TTC549 (cell line): ENCODE results near the gene SKOR1.

Source experiments
- FAIRE-seq: peaks from 2 replicates; lab custom pipeline; 2012; peaks lifted over from hg19 to GRCh38; lab: Jason Lieb, UNC

SKOR1 gene, protein sequence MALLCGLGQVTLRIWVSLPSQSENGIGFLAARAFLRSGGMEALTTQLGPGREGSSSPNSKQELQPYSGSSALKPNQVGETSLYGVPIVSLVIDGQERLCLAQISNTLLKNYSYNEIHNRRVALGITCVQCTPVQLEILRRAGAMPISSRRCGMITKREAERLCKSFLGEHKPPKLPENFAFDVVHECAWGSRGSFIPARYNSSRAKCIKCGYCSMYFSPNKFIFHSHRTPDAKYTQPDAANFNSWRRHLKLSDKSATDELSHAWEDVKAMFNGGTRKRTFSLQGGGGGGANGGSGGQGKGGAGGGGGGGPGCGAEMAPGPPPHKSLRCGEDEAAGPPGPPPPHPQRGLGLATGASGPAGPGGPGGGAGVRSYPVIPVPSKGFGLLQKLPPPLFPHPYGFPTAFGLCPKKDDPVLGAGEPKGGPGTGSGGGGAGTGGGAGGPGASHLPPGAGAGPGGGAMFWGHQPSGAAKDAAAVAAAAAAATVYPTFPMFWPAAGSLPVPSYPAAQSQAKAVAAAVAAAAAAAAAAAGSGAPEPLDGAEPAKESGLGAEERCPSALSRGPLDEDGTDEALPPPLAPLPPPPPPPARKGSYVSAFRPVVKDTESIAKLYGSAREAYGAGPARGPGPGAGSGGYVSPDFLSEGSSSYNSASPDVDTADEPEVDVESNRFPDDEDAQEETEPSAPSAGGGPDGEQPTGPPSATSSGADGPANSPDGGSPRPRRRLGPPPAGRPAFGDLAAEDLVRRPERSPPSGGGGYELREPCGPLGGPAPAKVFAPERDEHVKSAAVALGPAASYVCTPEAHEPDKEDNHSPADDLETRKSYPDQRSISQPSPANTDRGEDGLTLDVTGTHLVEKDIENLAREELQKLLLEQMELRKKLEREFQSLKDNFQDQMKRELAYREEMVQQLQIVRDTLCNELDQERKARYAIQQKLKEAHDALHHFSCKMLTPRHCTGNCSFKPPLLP

DNA sequence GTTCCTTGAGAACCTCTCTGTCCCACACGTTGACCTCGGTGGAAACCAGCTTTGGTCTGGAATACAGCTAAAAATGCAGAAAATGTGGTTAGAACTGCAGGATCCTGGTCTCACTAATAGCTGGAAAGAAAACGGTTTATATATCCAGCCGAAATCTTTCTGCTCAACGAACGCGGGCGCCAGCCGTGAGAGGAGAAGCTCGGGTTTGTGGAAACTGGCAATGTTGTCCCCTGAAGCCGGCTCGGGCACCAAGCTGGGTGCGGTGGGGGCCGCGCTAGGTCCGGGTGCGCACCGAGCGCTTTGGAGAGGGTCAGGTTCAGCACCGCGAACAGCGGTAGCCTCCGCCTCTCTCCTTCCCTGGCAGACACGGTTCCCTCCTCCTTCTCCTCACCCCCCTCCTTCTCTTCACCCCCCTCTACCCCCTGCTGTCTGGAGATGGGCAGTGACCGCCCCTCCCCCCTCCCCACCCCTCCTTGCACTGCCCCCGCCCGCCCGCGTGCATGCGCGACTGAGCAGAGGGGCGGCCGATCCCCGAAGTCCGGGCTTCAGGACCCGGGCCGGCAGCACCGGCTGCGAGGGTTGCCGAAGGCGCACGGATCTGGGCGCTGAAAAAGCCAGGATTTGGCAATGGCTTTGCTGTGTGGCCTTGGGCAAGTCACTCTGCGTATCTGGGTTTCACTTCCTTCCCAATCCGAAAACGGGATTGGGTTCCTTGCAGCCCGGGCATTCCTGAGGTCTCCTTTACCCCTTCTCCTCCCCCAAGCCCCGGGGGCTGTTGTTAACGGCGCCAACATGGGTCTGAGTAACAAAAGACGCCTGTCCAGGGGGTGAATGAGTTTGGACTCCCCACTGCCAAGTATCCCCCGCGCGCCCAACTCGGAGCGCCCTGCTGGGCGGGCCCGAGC is at the start of gene SKOR1:
TSS of gene SKOR1 (plus strand) at position 534 of the 905 bp plus-strand sequence. CDS start at position 628, 94 bp downstream.
- no peak for FAIRE-seq

DNA sequence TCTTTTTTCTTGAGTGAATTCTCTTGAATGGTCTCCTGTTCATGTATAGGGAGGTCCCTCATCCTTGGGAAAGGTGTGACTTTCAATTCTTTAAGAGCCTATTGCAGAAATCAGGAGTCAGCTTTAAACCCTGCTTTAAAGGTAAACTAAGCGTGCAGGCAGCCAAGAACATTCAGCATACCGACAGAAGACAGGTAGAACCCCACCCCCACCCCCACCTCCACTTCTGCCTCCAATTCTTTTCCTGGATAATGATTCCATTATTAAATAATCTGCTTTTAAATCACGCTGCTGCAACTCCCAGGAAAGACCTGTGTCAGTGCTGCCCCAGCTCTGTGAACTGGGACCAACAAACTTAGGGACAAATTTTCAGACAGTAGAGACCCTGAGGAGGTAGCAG is 49.3 kb upstream of the SKOR1 start:
- FAIRE-seq = no peak

DNA sequence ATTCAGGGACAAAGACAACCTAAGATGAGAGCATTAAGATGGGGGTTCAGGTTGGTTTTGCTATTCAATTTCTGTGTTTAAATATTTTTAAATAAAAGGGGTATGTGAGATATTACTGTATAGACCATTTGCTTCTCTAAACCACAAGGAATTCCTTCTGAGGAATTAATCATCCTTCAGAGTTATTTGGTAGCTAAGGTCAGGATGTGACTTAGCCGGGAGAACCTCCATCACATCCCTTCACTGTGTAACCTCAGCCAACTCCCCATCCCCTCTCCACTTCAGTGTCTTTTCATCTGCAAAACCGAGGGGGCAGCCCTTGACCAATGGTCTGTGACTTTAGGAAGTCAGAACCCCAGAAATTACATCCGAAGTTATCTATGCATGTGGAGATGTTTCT is 48.7 kb upstream of the SKOR1 start:
- peak; percentile 87 for FAIRE-seq

DNA sequence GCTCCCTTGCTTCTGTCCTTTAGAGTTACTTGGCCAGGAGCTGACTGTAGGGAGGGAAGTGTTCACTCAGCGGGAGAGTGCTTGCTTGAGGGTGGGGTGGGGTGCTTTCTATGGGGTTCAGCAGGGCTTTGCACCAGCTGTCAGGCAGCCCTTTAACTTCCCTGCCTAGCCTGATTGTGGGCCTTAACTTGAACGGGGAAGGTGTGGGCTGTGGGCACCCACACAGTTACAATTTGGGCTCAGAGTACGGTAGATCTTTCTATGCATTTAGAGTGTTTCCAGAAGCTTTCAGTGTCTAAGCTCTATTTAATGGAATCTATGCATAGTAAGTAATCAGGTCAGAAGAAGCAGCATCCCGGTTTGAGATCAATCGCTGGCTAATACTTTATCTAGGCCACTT is 48.2 kb upstream of the SKOR1 start:
- FAIRE-seq = no peak

DNA sequence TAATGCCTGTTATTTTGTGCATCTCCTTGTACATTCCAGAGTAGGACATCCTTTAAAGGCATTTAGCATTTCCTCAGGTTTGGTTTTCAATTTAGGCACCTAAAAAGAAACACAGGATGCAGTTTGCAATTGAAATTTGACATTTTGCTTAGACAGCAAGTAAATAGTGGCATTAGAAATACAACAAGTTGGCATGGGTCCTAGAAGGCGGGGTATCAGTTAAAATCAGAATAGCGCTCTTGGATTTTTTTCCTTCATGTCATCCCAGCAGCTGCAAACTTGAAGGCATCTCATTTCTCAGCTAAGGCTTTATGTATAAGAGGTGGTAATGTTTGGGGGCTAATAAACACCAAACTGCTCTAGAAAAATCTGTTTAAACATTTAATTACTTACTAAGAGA is 47.5 kb upstream of the SKOR1 start:
- peak; percentile 93 for FAIRE-seq

DNA sequence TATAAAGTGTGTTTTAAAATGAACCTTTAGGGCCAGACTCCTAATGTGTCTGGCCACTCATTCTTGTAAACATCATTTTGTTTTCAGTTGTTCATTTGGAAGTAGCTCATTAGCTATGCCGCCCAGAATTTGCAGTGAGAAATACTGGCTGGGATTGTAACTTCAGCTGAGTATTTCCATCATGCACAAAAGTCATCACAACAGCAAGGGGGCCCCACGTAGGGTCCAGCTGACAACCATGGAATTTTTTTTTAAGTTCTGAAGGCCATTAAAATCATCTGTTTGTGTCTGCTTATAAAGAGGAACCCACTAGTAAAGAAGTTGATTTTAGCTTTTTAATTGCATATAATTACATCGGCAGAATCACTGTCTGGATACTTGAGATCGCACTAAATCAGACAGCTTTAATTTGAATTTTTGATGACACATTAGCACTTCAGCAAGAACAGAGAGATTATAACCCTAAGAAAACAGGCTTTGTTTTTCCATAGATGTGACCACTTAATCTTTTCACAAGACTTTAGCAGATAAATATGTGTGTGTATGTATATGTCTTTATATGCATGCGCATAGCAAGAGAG is 46.3 kb upstream of the SKOR1 start:
- no peak for FAIRE-seq

DNA sequence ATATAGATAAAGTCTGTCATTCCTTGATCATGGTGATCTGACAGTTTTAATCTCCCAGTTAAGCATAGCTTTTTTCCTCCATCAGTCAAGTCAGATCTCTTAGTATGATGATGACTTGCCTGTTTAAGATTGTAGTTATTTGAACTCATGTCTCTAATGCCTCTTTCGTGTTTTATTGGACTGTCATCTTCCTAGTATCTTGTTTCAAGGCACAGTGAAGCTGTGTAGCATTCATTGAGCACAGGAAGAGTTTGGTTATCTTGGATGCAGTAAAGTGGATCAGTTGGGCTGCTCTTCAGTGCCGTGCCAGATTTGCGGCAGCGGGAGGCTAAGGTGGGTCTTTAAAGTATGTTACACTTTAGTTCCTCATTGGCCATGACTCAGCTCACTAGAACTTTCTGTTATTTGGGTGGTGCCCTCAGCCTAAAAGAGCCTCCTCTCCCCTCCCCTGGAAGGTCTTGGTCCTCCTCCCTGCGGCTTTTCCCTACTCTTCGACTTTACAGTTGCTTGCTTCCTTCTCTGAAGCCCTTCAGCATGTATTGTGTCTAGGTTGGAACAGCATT is 45.7 kb upstream of the SKOR1 start:
- FAIRE-seq = peak; percentile 96

DNA sequence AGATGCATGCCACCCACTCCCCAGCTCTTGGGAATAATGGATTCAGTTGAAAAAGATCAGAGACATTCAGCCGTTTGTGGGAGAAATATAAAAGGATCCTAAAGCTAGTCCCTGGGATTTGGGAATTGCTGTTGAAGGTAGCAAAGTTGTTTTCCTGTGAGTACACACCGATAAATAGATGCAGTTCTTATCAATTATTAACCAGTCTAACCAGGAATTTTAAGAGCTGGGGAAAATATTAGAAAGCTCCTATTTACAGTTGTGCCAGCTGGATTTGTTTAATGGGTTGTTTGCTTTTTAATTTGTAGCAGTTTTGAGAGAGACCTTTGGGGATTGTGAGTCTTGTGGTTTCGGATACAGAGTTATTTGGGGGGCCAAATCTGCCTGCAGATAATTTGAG is 44.2 kb upstream of the SKOR1 start:
- FAIRE-seq = peak; percentile 67

DNA sequence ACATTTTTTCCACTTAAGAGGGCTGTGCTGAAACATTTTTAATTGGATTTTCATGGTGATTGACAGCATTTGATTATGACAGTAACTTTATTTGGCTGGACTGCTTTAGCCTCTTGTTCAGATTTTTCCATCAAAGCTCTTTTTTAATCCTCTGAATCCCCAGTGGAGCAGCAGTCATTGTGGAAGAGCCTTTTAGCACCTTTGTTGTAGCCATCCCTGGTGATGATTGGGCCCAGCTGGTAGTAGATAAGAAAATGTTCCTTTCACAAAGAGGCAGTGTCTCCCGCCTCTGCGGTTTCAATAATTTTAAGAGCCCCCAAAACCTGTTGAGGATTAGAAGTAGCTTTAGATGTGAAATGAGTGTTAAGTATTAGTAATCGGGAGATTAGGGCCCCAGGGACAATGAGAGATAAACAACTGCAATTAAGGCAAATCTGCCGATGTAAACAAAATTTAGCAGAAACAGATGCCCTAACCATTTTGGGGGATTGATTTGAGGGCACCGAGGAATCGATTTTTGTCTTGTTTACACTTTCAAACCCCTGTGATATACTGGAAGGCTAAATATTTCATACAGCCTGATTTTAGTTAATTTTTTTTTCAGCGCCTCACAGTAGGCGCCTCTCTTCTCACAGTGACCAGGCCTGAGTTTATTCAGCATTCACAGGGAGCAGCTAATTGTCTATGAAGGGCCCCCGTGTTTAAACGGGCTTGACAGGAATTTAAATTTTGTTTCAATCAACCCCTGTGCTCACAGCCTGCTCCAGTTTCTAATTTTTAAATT is 43.2 kb upstream of the SKOR1 start:
- FAIRE-seq = peak; percentile 70

DNA sequence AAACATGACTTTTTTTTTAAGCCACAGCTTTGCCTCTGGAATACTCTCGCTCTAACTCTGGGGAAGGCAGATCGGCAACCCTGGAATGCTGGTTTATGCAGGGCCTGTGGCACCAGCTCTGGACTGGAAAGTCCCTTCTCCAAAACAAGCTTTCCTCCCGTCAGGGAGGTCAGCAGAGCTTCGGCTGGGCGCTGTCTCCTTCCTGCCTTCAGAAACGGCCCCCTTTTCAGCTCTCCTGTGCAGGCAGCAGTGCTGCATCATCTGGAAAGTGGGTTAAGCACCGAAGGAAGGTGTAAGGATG is 42.7 kb upstream of the SKOR1 start:
- FAIRE-seq = no peak

DNA sequence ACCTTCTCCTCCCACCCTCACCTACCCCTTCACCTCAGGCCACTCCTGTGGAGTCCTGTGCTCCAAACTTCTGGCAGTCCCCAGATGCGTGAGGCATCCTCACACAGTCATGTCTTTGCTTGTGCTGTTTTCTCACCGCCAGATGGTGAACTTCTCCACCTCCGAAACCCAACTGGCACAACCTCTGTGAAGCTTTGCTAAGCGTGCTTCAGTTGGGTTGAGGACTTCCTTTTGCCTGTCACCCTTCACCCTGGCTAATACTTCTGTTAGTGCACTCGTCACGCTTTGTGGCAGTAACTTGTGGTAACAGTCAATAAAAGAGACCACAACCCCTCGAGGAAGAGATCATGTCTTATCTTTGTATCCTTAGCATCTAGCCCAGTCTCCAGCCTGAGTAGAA is 42.0 kb upstream of the SKOR1 start:
- FAIRE-seq = peak; percentile 91

DNA sequence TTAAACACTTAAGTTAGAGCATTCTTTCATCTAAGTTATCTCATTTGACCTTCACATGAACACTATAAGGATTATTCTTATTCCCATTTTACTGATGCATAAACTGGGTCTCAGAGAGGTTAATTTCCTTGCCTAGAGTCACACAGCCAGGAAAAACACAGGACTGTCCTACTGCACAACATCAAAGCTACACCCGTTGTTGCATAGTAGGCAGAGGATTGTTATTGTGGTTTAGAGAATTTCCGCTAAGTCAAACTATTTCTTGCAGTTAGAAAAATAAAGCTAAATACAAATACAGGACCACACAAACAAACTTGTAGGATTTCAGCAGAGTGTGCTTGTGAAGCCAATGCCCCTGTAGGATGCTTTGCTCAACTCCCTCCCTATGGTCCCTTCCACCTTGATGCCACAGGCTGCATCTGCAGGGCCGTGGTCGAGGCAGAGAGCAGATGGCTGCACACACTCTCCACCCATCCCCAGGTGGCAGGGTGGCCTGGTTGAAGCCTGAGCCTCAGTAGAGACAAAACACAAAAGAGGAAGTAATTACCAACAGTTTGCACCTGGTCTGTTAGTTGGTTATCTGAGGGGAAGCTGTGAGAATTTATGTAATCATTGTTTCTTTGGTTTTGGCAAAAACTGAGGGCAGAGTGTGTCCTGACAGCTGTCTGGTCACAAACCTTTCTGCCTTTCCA is 41.1 kb upstream of the SKOR1 start:
- no peak for FAIRE-seq

DNA sequence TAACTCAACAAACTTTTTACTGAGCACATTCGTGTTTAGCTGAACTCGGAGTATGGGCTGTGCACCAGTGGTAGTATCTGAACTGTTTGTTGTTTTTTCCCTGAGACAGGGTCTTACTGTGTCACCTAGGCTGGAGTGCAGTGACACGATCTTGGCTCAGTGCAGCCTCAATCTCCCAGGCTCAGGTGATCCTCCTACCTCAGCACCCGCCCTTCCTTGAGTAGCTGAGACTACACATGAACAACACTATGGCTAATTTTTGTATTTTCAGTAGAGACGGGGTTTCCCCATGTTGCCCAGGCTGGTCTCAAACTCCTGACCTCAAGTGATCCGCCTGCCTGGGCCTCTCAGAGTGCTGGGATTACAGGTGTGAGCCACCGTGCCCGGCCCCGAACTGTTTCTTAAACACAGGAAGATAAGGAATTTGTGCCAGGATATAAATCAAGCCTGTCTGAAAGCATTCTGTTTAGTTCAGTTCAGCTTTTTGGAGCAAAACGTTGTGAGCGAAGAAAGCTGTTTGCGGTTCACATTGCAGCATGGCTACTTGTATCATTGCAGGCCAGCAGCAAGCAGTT is 40.4 kb upstream of the SKOR1 start:
- FAIRE-seq = no peak

DNA sequence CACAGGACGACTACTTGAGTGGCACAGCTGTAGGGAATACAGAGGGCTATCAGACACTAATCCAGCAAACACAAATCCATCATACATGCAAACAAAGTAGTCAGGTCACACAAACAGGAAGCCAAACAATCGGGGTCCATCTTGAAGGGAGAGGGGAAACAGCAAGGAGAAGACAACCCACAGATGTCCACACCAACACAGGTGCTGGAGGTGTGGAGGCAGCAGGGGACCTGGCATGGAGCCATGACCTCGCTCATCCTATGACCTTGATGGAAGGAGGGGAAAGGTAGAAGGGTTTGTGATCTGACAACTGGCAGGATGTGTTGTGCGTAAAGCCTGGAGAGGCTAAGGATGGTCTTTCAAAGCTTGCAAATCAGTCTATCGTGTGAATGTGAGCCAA is 39.9 kb upstream of the SKOR1 start:
- no peak for FAIRE-seq

DNA sequence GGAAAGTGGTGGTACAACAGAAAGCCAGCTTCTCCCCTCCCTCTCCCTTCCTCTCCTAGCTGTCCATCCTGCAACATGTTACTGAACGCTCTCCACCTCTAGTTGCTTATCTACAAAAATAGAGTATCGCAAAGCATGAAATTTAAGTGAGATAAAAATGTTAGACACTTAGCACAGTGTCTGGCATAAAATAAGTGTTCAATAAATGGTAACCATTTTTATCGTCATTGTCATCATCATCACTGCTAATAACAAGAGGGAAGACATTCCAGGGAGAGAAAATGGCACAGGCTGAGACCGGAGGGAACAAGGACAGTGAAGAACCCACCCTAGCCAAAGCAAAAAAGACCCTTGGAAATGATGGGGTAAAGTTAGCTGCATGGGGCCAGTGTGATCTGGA is 38.7 kb upstream of the SKOR1 start:
- no peak for FAIRE-seq

DNA sequence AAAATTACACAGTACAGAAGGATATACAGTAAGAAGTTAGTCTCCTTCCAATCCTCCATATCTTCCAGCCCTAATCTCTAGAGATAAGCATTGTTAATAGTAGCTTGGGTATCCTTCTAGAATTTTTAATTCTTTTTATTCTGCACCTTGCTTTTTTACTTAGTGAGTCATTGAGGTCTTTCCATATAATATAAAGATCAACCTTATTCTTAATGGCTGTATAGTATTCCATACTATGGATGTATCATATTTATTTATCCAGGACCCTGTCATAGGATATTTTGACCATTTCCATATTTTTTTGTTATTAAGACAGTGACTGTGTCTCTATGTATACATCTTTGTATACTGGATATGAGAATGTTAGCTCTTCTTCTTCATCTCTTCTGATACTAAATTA is 36.3 kb upstream of the SKOR1 start:
- no peak for FAIRE-seq

DNA sequence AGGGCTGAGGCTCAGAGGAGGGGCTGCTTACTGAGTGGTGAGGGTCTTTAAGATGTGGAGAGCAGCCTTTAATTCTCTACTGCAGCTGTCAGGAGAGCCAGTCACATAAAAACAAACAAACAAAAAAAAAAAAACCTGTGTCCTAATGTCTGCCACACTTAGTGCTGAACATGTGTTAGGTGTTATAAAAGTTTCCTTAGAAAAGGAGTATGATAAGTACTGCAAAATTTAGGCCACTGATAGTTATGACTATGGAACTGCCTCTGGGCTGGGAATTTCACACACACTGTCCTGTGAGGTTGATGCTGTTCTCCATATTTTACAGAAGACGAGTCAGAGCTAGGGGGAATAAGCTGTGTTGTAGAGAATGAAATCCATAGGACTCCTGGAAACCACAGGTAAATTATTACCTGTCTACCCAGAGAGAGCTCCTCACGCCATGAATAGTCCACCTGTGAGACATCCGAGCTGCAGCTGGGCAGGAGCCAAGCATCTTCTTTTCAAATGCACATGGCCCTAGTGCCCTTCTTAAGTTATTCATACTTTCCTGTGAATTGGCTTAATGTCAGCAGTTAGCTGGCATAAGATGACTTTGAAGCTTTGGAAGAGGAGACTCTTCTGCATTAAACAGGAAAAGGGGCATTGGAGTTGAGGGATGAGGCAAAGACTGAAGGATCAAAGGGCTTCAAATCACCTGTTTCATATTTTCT is 34.5 kb upstream of the SKOR1 start:
- FAIRE-seq = no peak

DNA sequence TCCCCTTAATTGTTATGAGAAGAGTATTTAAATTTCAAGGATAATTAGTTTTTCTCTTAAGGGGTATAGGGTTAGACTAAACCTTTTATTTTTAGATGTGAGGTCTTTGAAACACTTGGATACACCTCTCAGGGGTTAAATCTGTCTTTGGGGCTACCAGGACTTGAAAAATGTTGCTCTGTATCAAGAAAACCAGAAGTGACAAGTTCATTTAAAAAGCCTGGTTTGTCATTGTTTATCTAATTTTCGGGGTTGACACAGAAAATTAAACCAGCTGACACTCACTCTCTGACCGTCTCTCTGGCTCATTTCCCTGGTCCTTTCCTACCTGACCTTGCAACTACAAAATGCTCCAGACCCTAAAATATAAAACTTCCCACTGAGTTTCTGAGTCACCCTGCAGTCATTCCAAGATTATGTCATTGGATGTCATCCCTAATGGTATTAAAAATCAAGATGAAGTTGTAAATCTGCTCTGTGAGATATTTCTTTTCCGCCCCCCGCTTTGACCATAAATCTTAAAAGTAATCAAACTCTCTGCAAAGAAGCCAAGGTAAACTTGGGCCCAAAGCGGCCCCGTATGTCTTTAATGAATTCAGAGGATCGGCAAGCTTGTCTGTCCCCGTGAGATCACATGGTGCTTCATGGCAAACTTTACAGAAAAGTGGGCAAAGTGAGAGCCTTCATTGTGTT is 32.9 kb upstream of the SKOR1 start:
- no peak for FAIRE-seq
